ENCODE measurements around the gene CNOT6L. TPM values are rescaled to one million over a fixed set of nuclear protein-coding genes. Genes with fewer than 3 reads are reported as not detected.

CNOT6L gene
- total and polyA plus RNA-seq, 2 of the 13 experiments (the other 11 are each of a cell fraction or from before 2014, with no cell fraction given) = 7.9 to 13.5 TPM

DNA sequence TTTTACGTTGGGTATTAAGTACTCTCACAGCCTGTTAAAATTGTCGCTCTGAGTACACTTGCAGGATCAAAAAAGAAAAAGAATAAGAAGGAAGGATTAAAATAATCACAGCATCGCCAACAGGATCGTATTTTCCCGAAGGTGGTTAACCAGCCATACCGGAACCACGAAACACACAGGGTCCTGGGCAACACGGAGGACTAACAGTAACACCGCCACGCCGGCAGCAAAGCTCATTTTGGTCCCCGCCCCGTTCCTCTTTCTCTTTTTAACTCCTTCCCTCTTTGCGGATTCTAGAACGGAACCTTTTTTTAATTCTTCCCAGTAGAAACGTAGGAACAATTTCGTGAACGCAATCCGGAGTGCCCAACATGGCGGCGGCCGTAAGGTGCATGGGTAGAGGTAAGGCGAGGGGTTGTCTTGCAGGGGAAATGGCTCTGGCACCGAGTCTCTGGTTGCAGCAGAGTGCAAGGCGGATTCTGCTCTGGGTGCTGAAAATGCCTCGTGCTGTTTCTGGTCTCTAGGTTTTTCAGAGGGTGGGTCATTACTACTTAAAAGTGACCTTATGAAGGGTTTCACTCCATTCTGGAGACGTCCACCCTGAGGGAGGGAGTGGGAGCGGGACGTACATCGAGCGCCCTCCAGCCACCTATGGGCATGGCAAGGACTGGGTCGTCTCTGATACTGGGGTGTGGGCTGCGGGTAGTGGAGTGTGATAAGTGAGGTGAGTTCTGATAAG, 43.5 kb upstream of the CNOT6L start, which contains the start of gene MRPL1 (continued):
- TF ChIP-seq, protein P1, sequence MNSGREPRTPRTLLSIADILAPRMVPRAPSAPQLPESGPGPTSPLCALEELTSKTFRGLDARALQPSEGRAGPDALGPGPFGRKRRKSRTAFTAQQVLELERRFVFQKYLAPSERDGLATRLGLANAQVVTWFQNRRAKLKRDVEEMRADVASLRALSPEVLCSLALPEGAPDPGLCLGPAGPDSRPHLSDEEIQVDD (CRISPR knock-in tag; IDR thresholded peaks at IDR 0.05; ENCODE audit: borderline replicate concordance) = no peak
- peak; percentile 74 for TF ChIP-seq ZNF563 (CRISPR knock-in tag; IDR thresholded peaks at IDR 0.05)
- no peak for TF ChIP-seq U2AF1 (optimal IDR thresholded peaks at IDR 0.05; ENCODE audit: low read depth, low read length)
- TF ChIP-seq ZNF781 (CRISPR knock-in tag; IDR thresholded peaks at IDR 0.05; ENCODE audit: borderline replicate concordance, not compliant biosample characterization) = peak; percentile 80
- TF ChIP-seq HOXA7 (CRISPR knock-in tag; IDR thresholded peaks at IDR 0.05) = no peak
- TF ChIP-seq, protein P2, sequence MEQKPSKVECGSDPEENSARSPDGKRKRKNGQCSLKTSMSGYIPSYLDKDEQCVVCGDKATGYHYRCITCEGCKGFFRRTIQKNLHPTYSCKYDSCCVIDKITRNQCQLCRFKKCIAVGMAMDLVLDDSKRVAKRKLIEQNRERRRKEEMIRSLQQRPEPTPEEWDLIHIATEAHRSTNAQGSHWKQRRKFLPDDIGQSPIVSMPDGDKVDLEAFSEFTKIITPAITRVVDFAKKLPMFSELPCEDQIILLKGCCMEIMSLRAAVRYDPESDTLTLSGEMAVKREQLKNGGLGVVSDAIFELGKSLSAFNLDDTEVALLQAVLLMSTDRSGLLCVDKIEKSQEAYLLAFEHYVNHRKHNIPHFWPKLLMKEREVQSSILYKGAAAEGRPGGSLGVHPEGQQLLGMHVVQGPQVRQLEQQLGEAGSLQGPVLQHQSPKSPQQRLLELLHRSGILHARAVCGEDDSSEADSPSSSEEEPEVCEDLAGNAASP (CRISPR knock-in tag; IDR thresholded peaks at IDR 0.05; ENCODE audit: borderline replicate concordance) = peak; percentile 76; the same call in 1 of the 2 replicates
- peak; percentile 88 for TF ChIP-seq PHF20 (CRISPR knock-in tag; IDR thresholded peaks at IDR 0.05)
- TF ChIP-seq TARDBP (CRISPR knock-in tag; IDR thresholded peaks at IDR 0.05) = peak; percentile 93
- peak; percentile 51; the same call in 1 of the 2 replicates for TF ChIP-seq ZNF24 (IDR thresholded peaks at IDR 0.05)
- TF ChIP-seq NFE2L2 (IDR thresholded peaks at IDR 0.05; ENCODE audit: low read length) = no peak
- TF ChIP-seq BORCS8-MEF2B (CRISPR knock-in tag; IDR thresholded peaks at IDR 0.05) = peak; percentile 85
- TF ChIP-seq XRCC5 (optimal IDR thresholded peaks at IDR 0.05; ENCODE audit: low read length) = peak; percentile 96
- peak; percentile 61; the same call in 1 of the 2 replicates for TF ChIP-seq CEBPG (CRISPR knock-in tag; IDR thresholded peaks at IDR 0.05)
- TF ChIP-seq ZNF30 (CRISPR knock-in tag; IDR thresholded peaks at IDR 0.05) = no peak
- peak; percentile 89 for TF ChIP-seq ZNF335 (CRISPR knock-in tag; IDR thresholded peaks at IDR 0.05)
- TF ChIP-seq ZSCAN31 (CRISPR knock-in tag; IDR thresholded peaks at IDR 0.05; ENCODE audit: low read depth) = peak; percentile 80
- TF ChIP-seq, protein P3, sequence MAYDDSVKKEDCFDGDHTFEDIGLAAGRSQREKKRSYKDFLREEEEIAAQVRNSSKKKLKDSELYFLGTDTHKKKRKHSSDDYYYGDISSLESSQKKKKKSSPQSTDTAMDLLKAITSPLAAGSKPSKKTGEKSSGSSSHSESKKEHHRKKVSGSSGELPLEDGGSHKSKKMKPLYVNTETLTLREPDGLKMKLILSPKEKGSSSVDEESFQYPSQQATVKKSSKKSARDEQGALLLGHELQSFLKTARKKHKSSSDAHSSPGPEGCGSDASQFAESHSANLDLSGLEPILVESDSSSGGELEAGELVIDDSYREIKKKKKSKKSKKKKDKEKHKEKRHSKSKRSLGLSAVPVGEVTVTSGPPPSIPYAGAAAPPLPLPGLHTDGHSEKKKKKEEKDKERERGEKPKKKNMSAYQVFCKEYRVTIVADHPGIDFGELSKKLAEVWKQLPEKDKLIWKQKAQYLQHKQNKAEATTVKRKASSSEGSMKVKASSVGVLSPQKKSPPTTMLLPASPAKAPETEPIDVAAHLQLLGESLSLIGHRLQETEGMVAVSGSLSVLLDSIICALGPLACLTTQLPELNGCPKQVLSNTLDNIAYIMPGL (CRISPR knock-in tag; IDR thresholded peaks at IDR 0.05; ENCODE audit: borderline replicate concordance in 1 of 2, low read depth in 1 of 2) = peak; percentile 90 to 91
- TF ChIP-seq CBX2 (IDR thresholded peaks at IDR 0.05; ENCODE audit: low read depth, low read length) = no peak
- TF ChIP-seq CBX2 (CRISPR knock-in tag; IDR thresholded peaks at IDR 0.05; ENCODE audit: low read depth) = 0 out of 2 replicates have a peak, but pooled peaks have one; percentile 18
- peak; percentile 98 for TF ChIP-seq POLR2G (IDR thresholded peaks at IDR 0.05; ENCODE audit: low read depth, low read length)
- TF ChIP-seq U2AF2 (IDR thresholded peaks at IDR 0.05; ENCODE audit: low read depth, low read length) = no peak
- peak; percentile 52 for TF ChIP-seq PPARG (CRISPR knock-in tag; conservative IDR thresholded peaks at IDR 0.05)
- peak; percentile 88 for TF ChIP-seq KMT2B (CRISPR knock-in tag; IDR thresholded peaks at IDR 0.05)
- TF ChIP-seq MXI1 (IDR thresholded peaks at IDR 0.05; ENCODE audit: borderline replicate concordance, low read depth, low read length) = peak; percentile 87; the same call in 2 of the 3 replicates
- TF ChIP-seq, protein P4, sequence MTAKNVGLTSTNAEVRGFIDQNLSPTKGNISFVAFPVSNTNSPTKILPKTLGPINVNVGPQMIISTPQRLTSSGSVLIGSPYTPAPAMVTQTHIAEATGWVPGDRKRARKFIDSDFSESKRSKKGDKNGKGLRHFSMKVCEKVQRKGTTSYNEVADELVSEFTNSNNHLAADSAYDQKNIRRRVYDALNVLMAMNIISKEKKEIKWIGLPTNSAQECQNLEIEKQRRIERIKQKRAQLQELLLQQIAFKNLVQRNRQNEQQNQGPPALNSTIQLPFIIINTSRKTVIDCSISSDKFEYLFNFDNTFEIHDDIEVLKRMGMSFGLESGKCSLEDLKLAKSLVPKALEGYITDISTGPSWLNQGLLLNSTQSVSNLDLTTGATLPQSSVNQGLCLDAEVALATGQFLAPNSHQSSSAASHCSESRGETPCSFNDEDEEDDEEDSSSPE (CRISPR knock-in tag; IDR thresholded peaks at IDR 0.05) = peak; percentile 53; the same call in 1 of the 2 replicates
- TF ChIP-seq FOXJ3 (CRISPR knock-in tag; IDR thresholded peaks at IDR 0.05; ENCODE audit: borderline replicate concordance) = peak; percentile 75; the same call in 1 of the 2 replicates
- TF ChIP-seq ZNF329 (CRISPR knock-in tag; IDR thresholded peaks at IDR 0.05; ENCODE audit: low read depth) = 0 out of 2 replicates have a peak, but pooled peaks have one; percentile 68
